Activated T-cell treated with anti-CD3 and anti-CD28 coated beads, Interleukin-2, amount 50 U/mL, for 72 hours (primary cell): ENCODE data around the gene IMP3. TPM values are rescaled to one million over a fixed set of nuclear protein-coding genes. Genes with fewer than 3 reads are reported as not detected.

Experiments
- ATAC-seq, 2 donors: fragments of 150-1000 bp; cut with Tn5 transposase; replicated peaks in 1 of 2; 2 replicates each; pipeline ENCODE4 v1.10.0; 2021; ENCODE audit warnings: moderate library complexity in 2 of 2, mild to moderate bottlenecking in 1 of 2
- DNase-seq, 2 donors: peaks; one replicate each; pipeline ENCODE4 v3.0.0; 2021 to 2022; ENCODE audit warnings: mixed read lengths in 1 of 2
- H3K27ac Mint-ChIP-seq: one replicate; pipeline ENCODE4 v1.8.0; 2022; ENCODE audit warnings: mild to moderate bottlenecking, moderate library complexity, mixed read lengths
- H3K27me3 Mint-ChIP-seq: one replicate; pipeline ENCODE4 v1.8.0; 2022; ENCODE audit warnings: low read depth, mixed read lengths
- H3K36me3 Mint-ChIP-seq, 2 donors: one replicate each; pipeline ENCODE4 v1.8.0; 2022; ENCODE audit warnings: mixed read lengths in 2 of 2, mild to moderate bottlenecking in 1 of 2; ENCODE audit not compliant: insufficient read depth in 2 of 2
- H3K4me1 Mint-ChIP-seq: one replicate; pipeline ENCODE4 v1.8.0; 2022; ENCODE audit warnings: low read depth, mixed read lengths
- H3K4me3 Mint-ChIP-seq, 2 donors: one replicate each; pipeline ENCODE4 v1.8.0; 2022; ENCODE audit warnings: mild to moderate bottlenecking in 2 of 2, mixed read lengths in 2 of 2, moderate library complexity in 2 of 2
- H3K9me3 Mint-ChIP-seq, 2 donors: one replicate each; pipeline ENCODE4 v1.8.0; 2022; ENCODE audit warnings: mixed read lengths in 2 of 2
- total RNA-seq, 2 donors: library from RNA; stranded (reverse); gene quantifications; one replicate each; pipeline ENCODE4 v1.2.3, GENCODE V29; 2022

Gene IMP3
- total RNA-seq, 2 donors from 2014 or later = 57.5 to 61.0 TPM

- ATAC-seq = no peak
- Mint-ChIP-seq H3K9me3 (no peaks in the 10 kb centered on the region), H3K27me3 (no peaks in the 10 kb centered on the region), H3K27ac (no peak overlapping the region), H3K36me3 (no peaks in the 10 kb centered on the region), H3K4me1 (no peaks in the 10 kb centered on the region), H3K4me3 (no peak overlapping the region)
- DNase-seq = no peak
Observed at GRCh38 chr15:75677465-75678323, 37.7 kb upstream of the IMP3 start.

GRCh38 chr15:75676688-75677464, 36.9 kb upstream of the IMP3 start:
- ATAC-seq (no peak), DNase-seq (no peak)
- no peak overlapping the region for H3K27ac Mint-ChIP-seq
- no peak overlapping the region for H3K4me3 Mint-ChIP-seq
- H3K36me3 Mint-ChIP-seq = no peaks in the 10 kb centered on the region
- H3K4me1 Mint-ChIP-seq = no peaks in the 10 kb centered on the region
- no peaks in the 10 kb centered on the region for H3K27me3 Mint-ChIP-seq
- no peaks in the 10 kb centered on the region for H3K9me3 Mint-ChIP-seq

- Mint-ChIP-seq H3K36me3 (no peaks in the 10 kb centered on the region), H3K4me1 (no peaks in the 10 kb centered on the region), H3K4me3 (no peak overlapping the region), H3K27ac (no peak overlapping the region), H3K27me3 (no peaks in the 10 kb centered on the region), H3K9me3 (no peaks in the 10 kb centered on the region)
- DNase-seq = no peak
- ATAC-seq = no peak
Observed at GRCh38 chr15:75675579-75676404, 35.8 kb upstream of the IMP3 start.

- Mint-ChIP-seq H3K27me3 (no peaks in the 10 kb centered on the region), H3K4me3 (no peak overlapping the region), H3K36me3 (no peaks in the 10 kb centered on the region), H3K4me1 (no peaks in the 10 kb centered on the region), H3K27ac (no peak overlapping the region), H3K9me3 (no peaks in the 10 kb centered on the region)
- no peak for ATAC-seq
- DNase-seq = no peak
Observed at GRCh38 chr15:75674366-75674765, 34.3 kb upstream of the IMP3 start.

GRCh38 chr15:75673426-75674235, 33.6 kb upstream of the IMP3 start:
- Mint-ChIP-seq H3K4me3 (no peak overlapping the region), H3K27ac (no peak overlapping the region), H3K36me3 (no peaks in the 10 kb centered on the region), H3K4me1 (no peaks in the 10 kb centered on the region), H3K9me3 (no peaks in the 10 kb centered on the region), H3K27me3 (no peaks in the 10 kb centered on the region)
- ATAC-seq = no peak
- no peak for DNase-seq

- H3K27ac Mint-ChIP-seq = no peak overlapping the region
Observed at GRCh38 chr15:75672646-75673425, 32.8 kb upstream of the IMP3 start.

GRCh38 chr15:75671730-75672602, 31.9 kb upstream of the IMP3 start:
- H3K4me3 Mint-ChIP-seq = no peak overlapping the region
- H3K36me3 Mint-ChIP-seq = no peaks in the 10 kb centered on the region
- H3K27me3 Mint-ChIP-seq = no peaks in the 10 kb centered on the region
- ATAC-seq (no peak), DNase-seq (no peak)
- no peak overlapping the region for H3K27ac Mint-ChIP-seq
- no peaks in the 10 kb centered on the region for H3K9me3 Mint-ChIP-seq
- no peaks in the 10 kb centered on the region for H3K4me1 Mint-ChIP-seq

More at GRCh38 chr15:75672646-75673425, 32.8 kb upstream of the IMP3 start:
- DNase-seq (no peak), ATAC-seq (no peak)
- no peaks in the 10 kb centered on the region for H3K4me1 Mint-ChIP-seq
- no peaks in the 10 kb centered on the region for H3K36me3 Mint-ChIP-seq
- H3K9me3 Mint-ChIP-seq = no peaks in the 10 kb centered on the region
- no peaks in the 10 kb centered on the region for H3K27me3 Mint-ChIP-seq
- H3K4me3 Mint-ChIP-seq = no peak overlapping the region

- H3K4me3 Mint-ChIP-seq = no peak overlapping the region
- DNase-seq (no peak), ATAC-seq (no peak)
- H3K27me3 Mint-ChIP-seq = no peaks in the 10 kb centered on the region
- H3K36me3 Mint-ChIP-seq = no peaks in the 10 kb centered on the region
- no peaks in the 10 kb centered on the region for H3K9me3 Mint-ChIP-seq
- no peaks in the 10 kb centered on the region for H3K4me1 Mint-ChIP-seq
- H3K27ac Mint-ChIP-seq = no peak overlapping the region
Observed at GRCh38 chr15:75669879-75670212, 29.8 kb upstream of the IMP3 start.

- Mint-ChIP-seq H3K36me3 (no peaks in the 10 kb centered on the region), H3K9me3 (no peaks in the 10 kb centered on the region), H3K27me3 (no peaks in the 10 kb centered on the region), H3K27ac (no peak overlapping the region), H3K4me1 (no peaks in the 10 kb centered on the region), H3K4me3 (no peak overlapping the region)
- ATAC-seq = peak; percentile 63 to 77
- DNase-seq = peak; percentile 8 to 18
Observed at GRCh38 chr15:75669191-75669878, 29.3 kb upstream of the IMP3 start.

- Mint-ChIP-seq H3K27me3 (no peaks in the 10 kb centered on the region), H3K4me1 (no peaks in the 10 kb centered on the region), H3K4me3 (no peak overlapping the region), H3K9me3 (no peaks in the 10 kb centered on the region), H3K36me3 (no peaks in the 10 kb centered on the region), H3K27ac (no peak overlapping the region)
- no peak for DNase-seq
- no peak for ATAC-seq
Observed at GRCh38 chr15:75666823-75667501, 26.9 kb upstream of the IMP3 start.
